Immature natural killer cell (primary cell): Measurements from ENCODE around the gene KLF4. TPM values are rescaled to one million over a fixed set of nuclear protein-coding genes. Genes with fewer than 3 reads are reported as not detected.
"Not testable (repeated sequence)": the region's sequence is repeated elsewhere in the genome, so short reads cannot be mapped to it uniquely, and the experiment has no call there.

Experiments
- DNase-seq, 3 donors: peaks; one replicate each; pipeline ENCODE4 v3.0.0; 2022; ENCODE audit warnings: mixed read lengths in 1 of 3
- H3K27ac Mint-ChIP-seq, 6 donors: one replicate each; pipeline ENCODE4 v1.8.0; 2020; ENCODE audit warnings: mixed read lengths in 6 of 6, mild to moderate bottlenecking in 5 of 6, inconsistent platforms in 4 of 6, moderate library complexity in 3 of 6
- H3K27me3 Mint-ChIP-seq, 3 donors: one replicate each; pipeline ENCODE4 v1.8.0; 2020 to 2021; ENCODE audit warnings: low read depth in 3 of 3, mild to moderate bottlenecking in 3 of 3, mixed read lengths in 3 of 3, moderate library complexity in 3 of 3, inconsistent platforms in 1 of 3
- H3K36me3 Mint-ChIP-seq, 3 donors: one replicate each; pipeline ENCODE4 v1.8.0; 2020; ENCODE audit warnings: mixed read lengths in 3 of 3, inconsistent platforms in 2 of 3, mild to moderate bottlenecking in 2 of 3
- H3K4me1 Mint-ChIP-seq, 2 donors: one replicate each; pipeline ENCODE4 v1.8.0; 2020; ENCODE audit warnings: inconsistent platforms in 2 of 2, mild to moderate bottlenecking in 2 of 2, mixed read lengths in 2 of 2, moderate library complexity in 1 of 2
- H3K4me3 Mint-ChIP-seq, 5 donors: one replicate each; pipeline ENCODE4 v1.8.0; 2020; ENCODE audit warnings: mild to moderate bottlenecking in 5 of 5, mixed read lengths in 5 of 5, inconsistent platforms in 3 of 5, moderate library complexity in 3 of 5
- H3K9me3 Mint-ChIP-seq, 6 donors: one replicate each; pipeline ENCODE4 v1.8.0; 2020; ENCODE audit warnings: mild to moderate bottlenecking in 6 of 6, mixed read lengths in 6 of 6, inconsistent platforms in 4 of 6, moderate library complexity in 3 of 6
- polyA plus RNA-seq, 3 donors: library from polyadenylated mRNA; unstranded; fragments of 300-500 nt; fragmentation: Illumina TruSeq; gene quantifications; one replicate each; pipeline ENCODE4 v1.2.3, GENCODE V29; 2021

The KLF4 gene
- polyA plus RNA-seq = 1 to 10 TPM in 1 of 3 donors, under 1 TPM in 2; 0.41 to 2.1 (median 0.67) TPM

- H3K4me3 Mint-ChIP-seq = peak within 1 kb of the TSS; percentile 73 to 80 (median 75)
- peaks cover 11 to 42% (median 21%) of the 10 kb centered on the region in 3 donors for H3K27me3 Mint-ChIP-seq
- peak; percentile 38 to 56 (median 48) for DNase-seq
- H3K36me3 Mint-ChIP-seq = no peaks in the 10 kb centered on the region
- H3K4me1 Mint-ChIP-seq = peaks cover 20 to 23% of the 10 kb centered on the region in 2 donors
- H3K9me3 Mint-ChIP-seq = peaks cover 0 to 2% (median 0%) of the 10 kb centered on the region in 6 donors
- peak within 1 kb of the TSS in 3 of 6 donors; percentile 23 to 77 (median 64) for H3K27ac Mint-ChIP-seq
Observed at GRCh38 chr9:107489687-107490605, at the start of gene KLF4. TSS of gene KLF4 (minus strand) at chr9:107489769. CDS start at chr9:107489172, 597 bp downstream.

- Mint-ChIP-seq H3K27me3 (peaks cover 0 to 3% (median 2%) of the 10 kb centered on the region in 3 donors), H3K27ac (no peak overlapping the region), H3K4me3 (no peak overlapping the region), H3K4me1 (no peaks in the 10 kb centered on the region), H3K9me3 (no peaks in the 10 kb centered on the region), H3K36me3 (no peaks in the 10 kb centered on the region)
- DNase-seq = no peak
Observed at GRCh38 chr9:107536462-107536861, 46.9 kb upstream of the KLF4 start.

DNA sequence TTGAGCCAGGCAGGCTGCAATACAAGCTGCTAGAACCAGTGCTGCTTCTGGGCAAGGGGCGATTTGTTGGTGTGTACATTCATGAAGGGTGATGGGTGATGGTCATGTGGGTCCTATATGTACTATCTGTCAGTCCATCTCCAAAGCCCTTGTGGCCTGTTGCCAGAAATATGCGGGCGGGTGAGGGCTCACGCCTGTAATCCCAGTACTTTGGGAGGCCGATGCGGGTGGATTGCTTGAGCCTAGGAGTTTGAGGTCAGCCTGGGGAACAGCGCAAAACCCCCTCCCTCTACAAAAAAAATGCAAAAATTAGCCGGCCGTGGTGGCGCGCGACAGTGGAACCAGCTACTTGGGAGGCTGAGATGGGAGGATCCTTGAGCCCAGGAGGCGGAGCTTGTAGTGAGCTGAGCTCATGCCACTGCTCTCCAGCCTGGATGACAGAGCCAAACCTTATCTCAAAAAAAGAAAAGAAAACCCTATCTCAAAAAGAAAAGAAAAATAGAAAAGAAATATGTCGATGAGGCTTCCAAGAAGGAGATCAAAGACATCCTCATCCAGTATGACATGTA lies 45.0 kb upstream of the KLF4 start:
- no peaks in the 10 kb centered on the region for H3K9me3 Mint-ChIP-seq
- H3K36me3 Mint-ChIP-seq = no peaks in the 10 kb centered on the region
- no peaks in the 10 kb centered on the region for H3K4me1 Mint-ChIP-seq
- no peak overlapping the region for H3K27ac Mint-ChIP-seq
- no peak overlapping the region for H3K4me3 Mint-ChIP-seq
- no peak for DNase-seq
- peaks cover 0 to 4% (median 2%) of the 10 kb centered on the region in 3 donors for H3K27me3 Mint-ChIP-seq

- no peak overlapping the region for H3K27ac Mint-ChIP-seq
- H3K36me3 Mint-ChIP-seq = no peaks in the 10 kb centered on the region
- peaks cover 0 to 2% (median 0%) of the 10 kb centered on the region in 6 donors for H3K9me3 Mint-ChIP-seq
- no peaks in the 10 kb centered on the region for H3K4me1 Mint-ChIP-seq
- DNase-seq = no peak
- H3K27me3 Mint-ChIP-seq = peaks cover 0 to 2% (median 2%) of the 10 kb centered on the region in 3 donors
- H3K4me3 Mint-ChIP-seq = no peak overlapping the region
Observed at GRCh38 chr9:107530679-107531078, 41.1 kb upstream of the KLF4 start.

DNA sequence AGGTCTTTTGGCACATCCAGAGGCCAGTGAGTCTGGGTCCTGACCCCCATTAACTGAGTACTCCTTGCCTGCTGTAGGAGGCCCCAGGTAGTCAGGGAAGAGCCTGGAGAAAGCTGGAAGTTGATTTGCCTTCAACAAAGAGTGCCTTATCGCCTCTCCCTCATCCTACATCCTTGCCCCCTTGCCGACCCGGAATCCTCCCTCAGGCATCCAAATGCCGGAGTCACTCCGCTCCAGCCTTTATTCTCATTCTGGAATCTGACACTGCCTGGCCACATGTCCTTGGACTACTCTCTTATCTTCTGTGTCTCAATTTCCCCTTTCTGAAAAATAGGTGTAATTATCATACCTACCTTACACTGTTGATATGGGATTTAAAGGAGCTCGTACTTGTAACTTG lies 39.1 kb upstream of the KLF4 start:
- Mint-ChIP-seq H3K27ac (no peak overlapping the region), H3K4me1 (no peaks in the 10 kb centered on the region), H3K4me3 (no peak overlapping the region), H3K9me3 (peaks cover 0 to 2% (median 0%) of the 10 kb centered on the region in 6 donors), H3K36me3 (no peaks in the 10 kb centered on the region), H3K27me3 (peaks cover 0 to 2% (median 2%) of the 10 kb centered on the region in 3 donors)
- DNase-seq = no peak

DNA sequence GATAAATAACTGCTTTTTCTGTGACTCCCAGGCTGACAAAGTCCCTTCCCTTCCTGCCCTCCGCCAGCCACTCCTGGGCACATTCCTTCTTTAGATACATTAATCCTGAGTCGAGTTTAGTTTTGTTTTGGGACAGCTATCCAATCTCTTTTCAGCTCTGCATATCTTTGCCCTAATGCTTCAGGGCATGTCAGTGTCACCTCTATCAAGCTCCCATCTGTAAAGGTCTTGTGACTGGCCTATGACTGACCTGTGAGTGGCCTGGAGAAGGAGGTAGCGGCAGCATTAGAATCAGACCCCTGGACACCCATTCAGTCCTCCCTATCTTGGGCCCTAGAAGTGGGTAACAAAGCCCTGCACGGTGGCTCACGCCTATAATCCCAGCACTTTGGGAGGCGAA lies 34.0 kb upstream of the KLF4 start:
- H3K27ac Mint-ChIP-seq = no peak overlapping the region
- H3K36me3 Mint-ChIP-seq = no peaks in the 10 kb centered on the region
- H3K9me3 Mint-ChIP-seq = peaks cover 0 to 2% (median 0%) of the 10 kb centered on the region in 6 donors
- H3K27me3 Mint-ChIP-seq = peaks cover 0 to 2% (median 0%) of the 10 kb centered on the region in 3 donors
- no peak overlapping the region for H3K4me3 Mint-ChIP-seq
- DNase-seq = no peak
- H3K4me1 Mint-ChIP-seq = no peaks in the 10 kb centered on the region

- no peak overlapping the region for H3K27ac Mint-ChIP-seq
- H3K9me3 Mint-ChIP-seq = peaks cover 0 to 2% (median 0%) of the 10 kb centered on the region in 6 donors
- H3K36me3 Mint-ChIP-seq = no peaks in the 10 kb centered on the region
- peaks cover 0 to 2% (median 0%) of the 10 kb centered on the region in 3 donors for H3K27me3 Mint-ChIP-seq
- H3K4me1 Mint-ChIP-seq = no peaks in the 10 kb centered on the region
- no peak for DNase-seq
- no peak overlapping the region for H3K4me3 Mint-ChIP-seq
Observed at GRCh38 chr9:107520186-107520585, 30.6 kb upstream of the KLF4 start.

- peaks cover 0 to 4% (median 2%) of the 10 kb centered on the region in 3 donors for H3K27me3 Mint-ChIP-seq
- H3K36me3 Mint-ChIP-seq = no peaks in the 10 kb centered on the region
- H3K4me1 Mint-ChIP-seq = no peaks in the 10 kb centered on the region
- H3K9me3 Mint-ChIP-seq = peaks cover 0 to 2% (median 0%) of the 10 kb centered on the region in 6 donors
- DNase-seq = no peak
- no peak overlapping the region for H3K4me3 Mint-ChIP-seq
- H3K27ac Mint-ChIP-seq = no peak overlapping the region
Observed at GRCh38 chr9:107518037-107518807, 28.7 kb upstream of the KLF4 start.

DNA sequence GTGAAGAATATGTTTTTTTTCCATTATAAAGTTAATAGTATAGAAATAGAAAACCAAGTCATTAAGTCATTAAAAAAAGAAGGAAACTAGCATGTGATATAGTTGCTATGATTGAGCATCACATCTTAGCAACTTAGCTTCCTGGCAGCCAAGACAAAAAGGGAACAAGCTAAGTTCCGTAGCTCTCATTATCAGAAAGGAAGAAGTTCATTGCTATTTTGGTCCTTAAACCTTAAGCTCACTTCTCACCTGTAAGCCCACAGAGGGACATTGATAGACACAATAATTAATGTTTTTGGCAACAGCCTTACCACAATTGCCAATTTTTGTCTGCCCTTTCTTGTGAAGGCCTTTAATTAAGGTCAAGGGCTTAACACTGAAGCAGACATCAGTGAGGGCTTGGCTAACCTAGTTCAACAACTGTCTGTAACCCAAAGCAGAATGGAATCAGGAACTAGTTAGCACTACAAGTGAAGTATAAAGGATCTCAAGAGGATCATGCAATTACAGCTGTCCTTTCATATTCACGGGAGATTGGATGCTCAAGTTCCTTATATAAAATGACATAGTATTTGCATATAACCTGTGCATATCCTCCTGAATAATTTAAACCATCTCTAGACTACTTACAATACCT lies 24.0 kb upstream of the KLF4 start:
- no peak for DNase-seq
- Mint-ChIP-seq H3K4me1 (no peaks in the 10 kb centered on the region), H3K36me3 (no peaks in the 10 kb centered on the region), H3K27me3 (peaks cover 0 to 4% (median 1%) of the 10 kb centered on the region in 3 donors), H3K4me3 (no peak overlapping the region), H3K27ac (no peak overlapping the region), H3K9me3 (peaks cover 0 to 2% (median 0%) of the 10 kb centered on the region in 6 donors)

- H3K27me3 Mint-ChIP-seq = peaks cover 0 to 3% (median 0%) of the 10 kb centered on the region in 3 donors
- no peak for DNase-seq
- no peaks in the 10 kb centered on the region for H3K36me3 Mint-ChIP-seq
- H3K9me3 Mint-ChIP-seq = no peaks in the 10 kb centered on the region
- no peaks in the 10 kb centered on the region for H3K4me1 Mint-ChIP-seq
- H3K27ac Mint-ChIP-seq = no peak overlapping the region
- no peak overlapping the region for H3K4me3 Mint-ChIP-seq
Observed at GRCh38 chr9:107504585-107505455, 15.3 kb upstream of the KLF4 start.

GRCh38 chr9:107502464-107502863 lies 12.9 kb upstream of the KLF4 start:
- H3K4me3 Mint-ChIP-seq = no peak overlapping the region
- no peak for DNase-seq
- H3K4me1 Mint-ChIP-seq = no peaks in the 10 kb centered on the region
- H3K36me3 Mint-ChIP-seq = no peaks in the 10 kb centered on the region
- H3K27me3 Mint-ChIP-seq = peaks cover 0 to 3% (median 0%) of the 10 kb centered on the region in 3 donors
- H3K9me3 Mint-ChIP-seq = no peaks in the 10 kb centered on the region
- H3K27ac Mint-ChIP-seq = no peak overlapping the region

DNA sequence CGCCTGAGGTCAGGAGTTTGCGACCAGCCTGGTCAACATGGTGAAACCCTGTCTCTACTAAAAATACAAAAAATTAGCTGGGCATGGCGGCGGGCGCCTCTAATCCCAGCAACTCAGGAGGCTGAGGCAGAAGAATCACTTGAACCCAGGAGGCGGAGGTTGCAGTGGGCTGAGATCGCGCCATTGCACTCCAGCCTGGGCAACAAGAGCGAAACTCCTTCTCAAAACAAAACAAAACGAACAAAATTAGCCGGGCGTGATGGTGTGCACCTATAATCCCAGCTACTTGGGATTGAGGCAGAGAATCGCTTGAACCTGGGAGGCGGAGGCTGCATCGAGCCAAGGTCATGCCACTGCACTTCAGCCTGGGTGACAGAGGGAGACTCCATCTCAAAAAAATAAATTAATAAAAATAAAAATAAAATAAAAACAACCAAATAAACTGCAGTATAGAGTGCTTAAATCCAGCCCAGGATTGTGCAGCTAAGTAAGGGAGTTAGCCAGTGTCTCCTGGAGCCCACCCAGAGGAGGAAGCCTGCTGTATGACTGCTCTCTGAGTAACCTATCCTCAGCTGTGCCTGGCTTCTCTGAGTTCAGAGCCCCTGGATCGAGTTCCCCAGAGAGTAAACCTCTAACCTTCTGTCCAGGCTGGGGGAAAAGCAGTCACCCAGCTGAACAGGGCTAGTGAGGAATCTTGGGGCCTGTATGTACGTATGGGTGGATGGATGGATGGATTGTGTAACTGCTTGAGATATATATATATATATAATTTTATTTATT lies 11.0 kb upstream of the KLF4 start:
- H3K9me3 Mint-ChIP-seq, H3K27ac Mint-ChIP-seq, H3K4me3 Mint-ChIP-seq, H3K4me1 Mint-ChIP-seq, H3K27me3 Mint-ChIP-seq, DNase-seq, H3K36me3 Mint-ChIP-seq: not testable (repeated sequence)
